ENCODE data around the gene CKB. TPM values are rescaled to one million over a fixed set of nuclear protein-coding genes. Genes with fewer than 3 reads are reported as not detected.

CKB gene
- total and polyA plus RNA-seq, 9 of the 15 experiments (the other 6 are each of a cell fraction or from before 2014, with no cell fraction given) = 23.9 to 692 (median 132) TPM

DNA sequence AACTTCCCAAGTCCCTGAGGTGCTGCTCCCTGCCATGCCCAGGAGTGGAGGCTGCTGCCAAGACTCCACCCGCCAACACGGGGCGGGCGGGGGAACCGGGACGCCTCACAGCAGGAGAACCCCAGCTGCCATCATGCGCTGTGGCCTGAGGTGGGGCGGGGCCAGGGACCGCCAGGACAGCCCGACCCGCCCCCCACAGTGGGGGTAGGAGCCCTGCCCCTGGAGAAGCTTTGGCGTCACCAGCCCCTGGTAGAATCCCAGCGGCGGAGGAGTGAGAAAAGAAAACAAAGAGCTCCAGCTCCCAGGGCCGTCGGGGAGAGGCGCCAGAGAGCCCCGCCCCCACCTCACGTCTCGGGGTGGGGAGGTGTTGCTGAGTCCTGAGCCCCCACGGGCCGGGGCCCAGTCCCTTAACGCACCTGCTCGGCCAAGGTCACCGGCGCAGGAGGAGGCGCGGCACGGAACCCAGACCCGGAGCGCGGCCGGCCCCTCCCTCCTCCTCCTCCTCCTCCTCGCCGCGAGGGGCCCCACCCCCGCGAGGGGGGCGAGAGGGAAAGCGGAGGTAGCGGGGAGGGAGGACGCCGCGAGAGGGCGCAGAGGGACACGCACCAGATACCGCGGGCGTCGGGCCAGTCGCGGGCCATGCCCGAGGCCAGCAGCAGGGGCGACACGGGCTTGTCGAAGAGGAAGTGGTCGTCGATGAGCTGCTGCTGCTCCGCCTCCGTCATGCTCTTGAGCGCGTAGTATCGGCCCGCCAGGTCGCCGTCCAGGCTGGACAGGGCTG lies 1.8 kb downstream of the CKB start (continued):
- TF ChIP-seq SMARCC2 (IDR thresholded peaks at IDR 0.05; ENCODE audit: low read depth) (no peak), CCNT2 (IDR thresholded peaks at IDR 0.05; ENCODE audit: borderline replicate concordance, extremely low read depth, insufficient read length, low read depth, low read length) (peak; percentile 60), SP2 (IDR thresholded peaks at IDR 0.05; ENCODE audit: extremely low read depth, low read depth, low read length, poor library complexity, severe bottlenecking) (no peak), NCOA1 (IDR thresholded peaks at IDR 0.05; ENCODE audit: low read depth) (no peak), ESRRA (IDR thresholded peaks at IDR 0.05; ENCODE audit: borderline replicate concordance, low read depth) (peak; percentile 78), ETV1 (tag; conservative IDR thresholded peaks at IDR 0.05; ENCODE audit: low read depth) (peak; percentile 63; the same call in 1 of the 2 replicates), ZNF77 (CRISPR knock-in tag; IDR thresholded peaks at IDR 0.05) (no peak), POLR2G (IDR thresholded peaks at IDR 0.05; ENCODE audit: low read depth, low read length) (peak; percentile 83), ZSCAN32 (CRISPR knock-in tag; IDR thresholded peaks at IDR 0.05) (no peak), MTA1 (IDR thresholded peaks at IDR 0.05; ENCODE audit: borderline replicate concordance) (peak; percentile 22; the same call in 1 of the 2 replicates), SMARCA5 (IDR thresholded peaks at IDR 0.05) (no peak), ZNF217 (CRISPR knock-in tag; IDR thresholded peaks at IDR 0.05) (no peak), THRAP3 (IDR thresholded peaks at IDR 0.05; ENCODE audit: borderline replicate concordance) (no peak)
- TF ChIP-seq, protein P1, sequence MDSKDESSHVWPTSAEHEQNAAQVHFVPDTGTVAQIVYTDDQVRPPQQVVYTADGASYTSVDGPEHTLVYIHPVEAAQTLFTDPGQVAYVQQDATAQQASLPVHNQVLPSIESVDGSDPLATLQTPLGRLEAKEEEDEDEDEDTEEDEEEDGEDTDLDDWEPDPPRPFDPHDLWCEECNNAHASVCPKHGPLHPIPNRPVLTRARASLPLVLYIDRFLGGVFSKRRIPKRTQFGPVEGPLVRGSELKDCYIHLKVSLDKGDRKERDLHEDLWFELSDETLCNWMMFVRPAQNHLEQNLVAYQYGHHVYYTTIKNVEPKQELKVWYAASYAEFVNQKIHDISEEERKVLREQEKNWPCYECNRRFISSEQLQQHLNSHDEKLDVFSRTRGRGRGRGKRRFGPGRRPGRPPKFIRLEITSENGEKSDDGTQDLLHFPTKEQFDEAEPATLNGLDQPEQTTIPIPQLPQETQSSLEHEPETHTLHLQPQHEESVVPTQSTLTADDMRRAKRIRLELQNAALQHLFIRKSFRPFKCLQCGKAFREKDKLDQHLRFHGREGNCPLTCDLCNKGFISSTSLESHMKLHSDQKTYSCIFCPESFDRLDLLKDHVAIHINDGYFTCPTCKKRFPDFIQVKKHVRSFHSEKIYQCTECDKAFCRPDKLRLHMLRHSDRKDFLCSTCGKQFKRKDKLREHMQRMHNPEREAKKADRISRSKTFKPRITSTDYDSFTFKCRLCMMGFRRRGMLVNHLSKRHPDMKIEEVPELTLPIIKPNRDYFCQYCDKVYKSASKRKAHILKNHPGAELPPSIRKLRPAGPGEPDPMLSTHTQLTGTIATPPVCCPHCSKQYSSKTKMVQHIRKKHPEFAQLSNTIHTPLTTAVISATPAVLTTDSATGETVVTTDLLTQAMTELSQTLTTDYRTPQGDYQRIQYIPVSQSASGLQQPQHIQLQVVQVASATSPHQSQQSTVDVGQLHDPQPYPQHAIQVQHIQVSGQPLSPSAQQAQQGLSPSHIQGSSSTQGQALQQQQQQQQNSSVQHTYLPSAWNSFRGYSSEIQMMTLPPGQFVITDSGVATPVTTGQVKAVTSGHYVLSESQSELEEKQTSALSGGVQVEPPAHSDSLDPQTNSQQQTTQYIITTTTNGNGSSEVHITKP (IDR thresholded peaks at IDR 0.05; ENCODE audit: partially characterized antibody) = no peak
- TF ChIP-seq, protein P2, sequence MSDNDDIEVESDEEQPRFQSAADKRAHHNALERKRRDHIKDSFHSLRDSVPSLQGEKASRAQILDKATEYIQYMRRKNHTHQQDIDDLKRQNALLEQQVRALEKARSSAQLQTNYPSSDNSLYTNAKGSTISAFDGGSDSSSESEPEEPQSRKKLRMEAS (CRISPR knock-in tag; IDR thresholded peaks at IDR 0.05) = peak; percentile 70; the same call in 1 of the 2 replicates
- TF ChIP-seq, protein P3, sequence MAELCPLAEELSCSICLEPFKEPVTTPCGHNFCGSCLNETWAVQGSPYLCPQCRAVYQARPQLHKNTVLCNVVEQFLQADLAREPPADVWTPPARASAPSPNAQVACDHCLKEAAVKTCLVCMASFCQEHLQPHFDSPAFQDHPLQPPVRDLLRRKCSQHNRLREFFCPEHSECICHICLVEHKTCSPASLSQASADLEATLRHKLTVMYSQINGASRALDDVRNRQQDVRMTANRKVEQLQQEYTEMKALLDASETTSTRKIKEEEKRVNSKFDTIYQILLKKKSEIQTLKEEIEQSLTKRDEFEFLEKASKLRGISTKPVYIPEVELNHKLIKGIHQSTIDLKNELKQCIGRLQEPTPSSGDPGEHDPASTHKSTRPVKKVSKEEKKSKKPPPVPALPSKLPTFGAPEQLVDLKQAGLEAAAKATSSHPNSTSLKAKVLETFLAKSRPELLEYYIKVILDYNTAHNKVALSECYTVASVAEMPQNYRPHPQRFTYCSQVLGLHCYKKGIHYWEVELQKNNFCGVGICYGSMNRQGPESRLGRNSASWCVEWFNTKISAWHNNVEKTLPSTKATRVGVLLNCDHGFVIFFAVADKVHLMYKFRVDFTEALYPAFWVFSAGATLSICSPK (IDR thresholded peaks at IDR 0.05; ENCODE audit: borderline replicate concordance) = no peak
- TF ChIP-seq, protein P4, sequence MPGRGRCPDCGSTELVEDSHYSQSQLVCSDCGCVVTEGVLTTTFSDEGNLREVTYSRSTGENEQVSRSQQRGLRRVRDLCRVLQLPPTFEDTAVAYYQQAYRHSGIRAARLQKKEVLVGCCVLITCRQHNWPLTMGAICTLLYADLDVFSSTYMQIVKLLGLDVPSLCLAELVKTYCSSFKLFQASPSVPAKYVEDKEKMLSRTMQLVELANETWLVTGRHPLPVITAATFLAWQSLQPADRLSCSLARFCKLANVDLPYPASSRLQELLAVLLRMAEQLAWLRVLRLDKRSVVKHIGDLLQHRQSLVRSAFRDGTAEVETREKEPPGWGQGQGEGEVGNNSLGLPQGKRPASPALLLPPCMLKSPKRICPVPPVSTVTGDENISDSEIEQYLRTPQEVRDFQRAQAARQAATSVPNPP (IDR thresholded peaks at IDR 0.05; ENCODE audit: borderline replicate concordance, insufficient read depth, insufficient read length) = no peak
- TF ChIP-seq, protein P5, sequence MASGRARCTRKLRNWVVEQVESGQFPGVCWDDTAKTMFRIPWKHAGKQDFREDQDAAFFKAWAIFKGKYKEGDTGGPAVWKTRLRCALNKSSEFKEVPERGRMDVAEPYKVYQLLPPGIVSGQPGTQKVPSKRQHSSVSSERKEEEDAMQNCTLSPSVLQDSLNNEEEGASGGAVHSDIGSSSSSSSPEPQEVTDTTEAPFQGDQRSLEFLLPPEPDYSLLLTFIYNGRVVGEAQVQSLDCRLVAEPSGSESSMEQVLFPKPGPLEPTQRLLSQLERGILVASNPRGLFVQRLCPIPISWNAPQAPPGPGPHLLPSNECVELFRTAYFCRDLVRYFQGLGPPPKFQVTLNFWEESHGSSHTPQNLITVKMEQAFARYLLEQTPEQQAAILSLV (tag; IDR thresholded peaks at IDR 0.05) = no peak
